GM15510 (cell line): Measurements from ENCODE around the gene SRGAP3.

Source experiments
- POLR2A ChIP-seq: IDR thresholded peaks from 3 replicates; pipeline ENCODE4 v1.6.1; 2011; ENCODE audit warnings: borderline replicate concordance; ENCODE audit not compliant: insufficient read length; ENCODE audit errors: extremely low read depth

The SRGAP3 gene

DNA sequence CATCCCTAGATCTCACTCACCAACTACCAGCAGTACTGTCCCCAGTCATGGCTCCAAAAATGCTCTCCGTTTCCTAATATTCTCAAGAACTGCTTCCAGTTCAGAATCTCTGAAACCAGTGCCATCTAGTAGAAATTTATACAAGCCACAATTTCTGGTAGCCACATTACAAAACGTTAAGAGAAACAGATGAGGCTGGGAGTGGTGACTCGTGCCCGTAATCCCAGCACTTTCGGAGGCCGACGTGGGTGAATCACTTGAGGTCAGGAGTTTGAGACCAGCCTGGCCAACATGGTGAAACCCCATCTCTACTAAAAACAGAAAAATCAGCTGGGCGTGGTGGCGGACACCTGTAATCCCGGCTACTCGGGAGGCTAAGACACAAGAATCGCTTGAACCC lies 207.8 kb downstream of the SRGAP3 start:
- no peak for TF ChIP-seq POLR2A

GRCh38 chr3:9040996-9041395 lies 208.4 kb downstream of the SRGAP3 start:
- TF ChIP-seq POLR2A, result no peak

DNA sequence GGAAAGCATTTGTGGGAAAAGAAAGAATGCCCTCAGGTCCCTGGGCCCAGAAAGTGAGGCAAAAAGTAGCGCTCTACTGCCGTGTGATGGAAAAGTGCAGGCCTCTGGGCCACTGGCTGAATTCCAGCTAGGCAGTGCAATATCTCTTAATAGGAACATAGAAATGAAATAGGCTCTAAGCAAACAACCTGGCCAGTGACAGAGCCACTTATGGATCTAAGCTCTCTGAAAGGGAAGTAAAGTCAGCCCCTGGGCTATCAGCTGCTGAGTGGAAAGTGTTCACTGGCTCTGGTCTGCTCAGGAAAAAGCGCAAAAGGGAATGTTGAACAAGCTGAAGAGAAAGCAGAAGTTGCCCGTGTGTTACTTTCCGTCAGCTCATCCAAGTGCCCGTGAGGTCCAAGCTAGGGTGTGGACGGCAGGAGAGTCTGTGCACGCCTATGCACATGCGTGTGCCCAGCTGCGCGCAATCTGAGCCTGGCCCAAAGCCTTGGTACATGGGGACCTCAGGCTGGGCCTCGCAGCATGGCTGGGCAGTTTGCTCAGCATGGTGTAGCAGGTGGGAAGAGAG lies 212.2 kb downstream of the SRGAP3 start:
- TF ChIP-seq POLR2A, result no peak

GRCh38 chr3:9036404-9037131 lies 212.9 kb downstream of the SRGAP3 start:
- TF ChIP-seq POLR2A, result no peak

DNA sequence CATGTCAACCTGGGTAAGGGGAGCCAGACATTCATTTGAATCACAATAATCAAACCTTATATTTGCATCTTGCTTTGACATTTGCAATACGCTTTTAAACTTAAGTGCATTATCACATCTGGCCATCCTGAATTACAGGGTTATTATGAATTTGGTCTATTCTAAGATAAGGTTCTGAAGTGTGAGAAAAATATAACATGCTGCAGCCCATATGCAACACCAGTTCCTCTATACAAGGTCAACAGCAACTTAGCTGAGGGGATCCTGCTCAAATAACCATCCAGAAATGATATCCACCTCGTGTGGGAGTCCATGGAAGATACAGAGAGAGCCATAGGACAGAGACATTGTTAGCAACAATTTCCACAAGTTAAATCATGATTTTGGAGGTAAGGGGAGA lies 213.5 kb downstream of the SRGAP3 start:
- no peak for TF ChIP-seq POLR2A

DNA sequence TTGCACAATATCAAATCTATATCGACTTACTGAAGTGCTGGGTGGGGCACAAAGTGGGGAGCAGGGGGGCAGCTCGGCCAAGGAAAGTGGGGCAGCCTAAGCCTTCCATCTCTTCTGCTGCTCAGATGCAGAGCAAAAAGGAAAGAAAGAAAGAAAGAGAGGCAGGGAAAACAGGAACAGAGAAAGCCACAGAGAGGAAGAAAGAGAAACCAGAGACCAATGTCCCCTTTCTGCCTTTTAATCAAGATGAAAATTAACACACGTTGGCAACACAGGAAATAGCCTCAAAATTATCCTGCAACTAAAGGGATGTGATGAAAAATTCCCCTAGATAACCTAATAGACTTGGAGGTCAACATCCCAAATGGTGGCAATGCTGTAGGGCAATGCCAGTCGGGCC lies 214.0 kb downstream of the SRGAP3 start:
- no peak for TF ChIP-seq POLR2A

- TF ChIP-seq POLR2A, result no peak
Measured at GRCh38 chr3:9033867-9034266, 215.6 kb downstream of the SRGAP3 start.

GRCh38 chr3:9032231-9032777 lies 217.1 kb downstream of the SRGAP3 start:
- TF ChIP-seq POLR2A, result no peak

- no peak for TF ChIP-seq POLR2A
Measured at GRCh38 chr3:9030034-9030433, 219.4 kb downstream of the SRGAP3 start.

DNA sequence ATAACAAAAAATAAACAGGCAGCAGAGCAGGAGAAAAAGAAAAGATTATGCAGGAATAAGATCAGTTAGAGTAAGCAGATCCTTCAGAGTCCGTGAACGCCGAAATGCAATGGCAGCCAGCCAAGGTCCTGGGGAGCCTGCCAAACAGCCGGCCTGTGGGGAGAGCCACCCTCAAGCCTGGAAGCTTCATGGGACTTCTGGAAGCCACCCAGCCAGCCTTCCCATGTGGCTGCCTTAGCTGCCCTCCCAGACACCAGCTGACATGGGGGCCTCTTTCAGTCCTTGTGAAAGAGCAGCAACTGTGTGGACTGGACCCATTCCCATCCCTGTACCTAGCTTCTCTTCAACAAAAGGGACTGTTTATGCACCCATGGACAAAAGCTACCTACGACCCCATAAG lies 221.3 kb downstream of the SRGAP3 start:
- TF ChIP-seq POLR2A, result no peak

- no peak for TF ChIP-seq POLR2A
Measured at GRCh38 chr3:9026320-9027045, 223.0 kb downstream of the SRGAP3 start.

- no peak for TF ChIP-seq POLR2A
Measured at GRCh38 chr3:9024341-9024740, 225.1 kb downstream of the SRGAP3 start.

DNA sequence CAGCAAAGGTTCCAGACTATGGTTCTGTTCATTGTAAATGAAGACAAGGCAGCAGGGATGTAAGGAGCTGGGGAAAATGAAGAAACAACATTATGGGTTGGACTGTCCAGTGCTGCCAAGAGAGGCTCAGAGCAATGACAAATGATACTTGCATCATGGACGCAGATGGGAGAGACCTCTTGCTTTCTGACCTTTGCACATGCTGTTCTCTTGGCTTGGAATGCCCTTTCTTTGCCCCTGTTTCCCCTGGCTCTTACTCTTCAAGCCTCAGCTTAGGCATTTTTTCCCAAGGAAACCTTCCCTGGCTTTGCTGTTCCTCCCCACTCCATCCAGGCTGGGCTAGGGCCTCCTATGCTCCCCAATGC lies 226.2 kb downstream of the SRGAP3 start:
- TF ChIP-seq POLR2A, result no peak

DNA sequence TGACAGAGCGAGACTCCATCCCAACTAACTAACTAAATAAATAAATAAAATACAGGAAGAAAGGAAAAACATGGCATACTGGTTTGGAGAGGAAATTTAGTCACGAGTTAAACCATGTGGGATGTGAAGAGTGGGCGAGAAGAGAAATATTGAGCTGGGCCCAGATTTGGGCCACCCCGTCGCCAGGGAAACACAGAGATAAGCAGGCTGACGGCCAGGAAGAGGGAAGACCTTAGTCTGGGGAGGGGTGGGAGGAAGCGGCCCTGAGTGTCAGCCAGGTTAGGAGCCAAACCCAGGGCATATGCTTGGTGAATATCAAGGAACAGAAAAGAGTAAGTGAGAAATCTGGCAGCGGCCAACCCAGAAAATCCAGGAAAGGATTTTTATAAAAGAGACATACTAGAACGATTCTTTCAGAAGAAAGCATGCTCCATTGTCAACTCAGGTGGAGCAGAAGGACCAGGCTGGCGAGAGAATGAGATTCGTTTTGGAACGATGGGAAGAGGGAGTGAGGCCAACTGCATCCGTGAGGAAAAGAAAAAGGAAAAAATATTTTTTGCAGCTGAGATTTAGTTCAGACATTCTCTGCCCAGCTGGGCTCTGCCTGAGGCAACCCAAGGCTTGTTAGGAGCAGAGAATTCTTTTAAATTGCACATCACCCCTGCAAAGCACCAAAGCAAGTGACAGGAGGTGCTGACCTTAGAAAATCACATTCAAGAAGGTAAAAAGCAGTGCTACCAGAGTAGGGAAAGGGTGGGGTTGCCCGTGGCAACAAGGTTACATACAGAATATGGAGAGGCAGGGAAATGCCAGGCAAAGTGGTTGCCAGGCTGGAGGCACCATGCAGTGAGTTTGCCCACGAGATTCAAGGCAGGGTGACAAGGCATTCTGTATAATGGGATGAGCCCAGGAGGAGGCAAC lies 226.9 kb downstream of the SRGAP3 start:
- no peak for TF ChIP-seq POLR2A
